ENCODE data around the gene C14orf119.

C14orf119 gene

GRCh38 chr14:23137192-23137812, 42.0 kb downstream of the C14orf119 start:
- TF ChIP-seq CTCF (IDR thresholded peaks at IDR 0.05; ENCODE audit: low read depth, low read length) = no peak
- no peak overlapping the region for H3K4me3 ChIP-seq (ENCODE audit: low read depth, low read length)

- TF ChIP-seq CTCF (IDR thresholded peaks at IDR 0.05; ENCODE audit: low read depth, low read length) = no peak
- no peak overlapping the region for H3K4me3 ChIP-seq (ENCODE audit: low read depth, low read length)
Observed at GRCh38 chr14:23137813-23138535, 42.7 kb downstream of the C14orf119 start.

- TF ChIP-seq CTCF (IDR thresholded peaks at IDR 0.05; ENCODE audit: low read depth, low read length) = no peak
- H3K4me3 ChIP-seq (ENCODE audit: low read depth, low read length) = no peak overlapping the region
Observed at GRCh38 chr14:23139874-23140273, 44.6 kb downstream of the C14orf119 start.

GRCh38 chr14:23140371-23140770, 45.1 kb downstream of the C14orf119 start:
- no peak for TF ChIP-seq CTCF (IDR thresholded peaks at IDR 0.05; ENCODE audit: low read depth, low read length)
- no peak overlapping the region for H3K4me3 ChIP-seq (ENCODE audit: low read depth, low read length)

GRCh38 chr14:23141706-23142444, 46.6 kb downstream of the C14orf119 start:
- no peak overlapping the region for H3K4me3 ChIP-seq (ENCODE audit: low read depth, low read length)
- no peak for TF ChIP-seq CTCF (IDR thresholded peaks at IDR 0.05; ENCODE audit: low read depth, low read length)

- H3K4me3 ChIP-seq (ENCODE audit: low read depth, low read length) = no peak overlapping the region
- no peak for TF ChIP-seq CTCF (IDR thresholded peaks at IDR 0.05; ENCODE audit: low read depth, low read length)
Observed at GRCh38 chr14:23142826-23143225, 47.5 kb downstream of the C14orf119 start.

GRCh38 chr14:23143911-23144310, 48.6 kb downstream of the C14orf119 start:
- no peak for TF ChIP-seq CTCF (IDR thresholded peaks at IDR 0.05; ENCODE audit: low read depth, low read length)
- H3K4me3 ChIP-seq (ENCODE audit: low read depth, low read length) = no peak overlapping the region

Data from WI38 (cell line).